Occipital lobe (tissue), 2 donors: ENCODE results near the gene USP11. TPM values are rescaled to one million over a fixed set of nuclear protein-coding genes. Genes with fewer than 3 reads are reported as not detected.

Experiments
- DNase-seq: peaks from one replicate; lab custom pipeline; 2025; lab: John Stamatoyannopoulos, UW
- total RNA-seq: library from RNA; depleted of rRNA; stranded (reverse); fragments of >200 nt; gene quantifications from one replicate; pipeline ENCODE4 v1.2.3, GENCODE V29; 2014

Gene USP11
- 131 TPM for total RNA-seq

DNA sequence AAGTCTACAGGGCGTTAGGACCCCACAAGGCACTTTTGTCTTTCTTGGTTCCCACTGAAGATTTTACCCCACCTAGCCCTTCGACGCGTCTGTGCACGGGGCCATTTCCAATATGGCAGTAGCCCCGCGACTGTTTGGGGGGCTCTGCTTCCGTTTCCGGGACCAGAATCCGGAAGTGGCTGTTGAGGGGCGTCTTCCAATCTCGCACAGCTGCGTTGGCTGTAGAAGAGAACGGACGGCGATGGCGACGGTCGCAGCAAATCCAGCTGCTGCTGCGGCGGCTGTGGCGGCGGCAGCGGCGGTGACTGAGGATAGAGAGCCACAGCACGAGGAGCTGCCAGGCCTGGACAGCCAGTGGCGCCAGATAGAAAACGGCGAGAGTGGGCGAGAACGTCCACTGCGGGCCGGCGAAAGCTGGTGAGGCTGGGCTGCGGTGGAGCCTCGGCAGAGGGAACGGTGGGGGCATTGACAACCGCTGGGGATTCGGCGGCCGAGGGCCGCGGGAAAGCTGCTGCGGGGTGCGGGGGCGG lies at the start of gene USP11:
Gene USP11 (plus strand): TSS at position 207 of the 530 bp plus-strand sequence. CDS start 35 bp downstream, at position 242.
- peak; percentile 33 for DNase-seq

DNA sequence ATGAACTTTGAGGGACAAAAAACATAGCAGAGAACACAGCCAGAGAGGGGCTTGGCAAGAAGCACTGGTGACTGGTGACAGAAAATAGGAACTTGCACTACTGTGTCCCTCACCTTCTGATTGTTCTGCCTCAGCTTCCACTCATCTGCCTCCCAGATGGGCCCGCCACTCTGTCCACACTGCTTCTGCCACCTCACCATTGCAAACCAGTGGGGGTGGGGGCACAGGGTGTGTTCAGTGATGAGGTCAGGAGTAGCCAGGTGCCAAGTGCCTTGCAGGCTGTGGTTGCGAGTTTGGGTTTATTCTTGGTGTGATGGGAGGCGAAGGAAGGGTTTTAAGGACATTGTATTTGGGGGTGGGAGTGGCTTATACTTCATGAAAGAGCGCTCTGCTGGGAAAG lies 48.3 kb upstream of the USP11 start:
- no peak for DNase-seq

GRCh38 chrX:47185241-47185640 lies 47.6 kb upstream of the USP11 start:
- no peak for DNase-seq

DNA sequence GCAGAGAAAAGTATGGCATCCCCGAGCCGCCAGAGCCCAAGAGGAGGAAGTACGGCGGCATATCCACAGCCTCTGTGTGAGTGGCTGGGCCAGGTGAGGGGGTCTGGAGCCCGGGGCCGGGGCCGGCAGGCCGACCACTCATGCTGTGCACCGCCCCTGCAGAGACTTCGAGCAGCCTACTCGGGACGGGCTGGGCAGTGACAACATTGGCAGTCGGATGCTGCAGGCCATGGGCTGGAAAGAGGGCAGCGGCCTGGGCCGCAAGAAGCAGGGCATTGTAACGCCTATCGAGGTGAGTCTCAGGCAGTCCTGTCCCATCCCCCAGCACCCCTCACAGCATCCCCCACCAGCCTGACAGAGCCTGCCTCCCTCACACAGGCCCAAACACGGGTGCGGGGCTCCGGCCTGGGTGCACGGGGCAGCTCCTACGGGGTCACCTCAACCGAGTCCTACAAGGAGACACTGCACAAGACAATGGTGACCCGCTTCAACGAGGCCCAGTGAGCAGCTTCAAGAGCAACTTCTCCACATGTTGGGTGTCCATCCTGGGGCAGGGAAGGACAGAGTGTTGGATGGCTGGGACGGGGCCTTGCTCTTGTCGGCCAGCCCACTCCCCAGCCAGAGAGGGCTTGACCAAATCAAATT lies 46.6 kb upstream of the USP11 start:
- no peak for DNase-seq

DNA sequence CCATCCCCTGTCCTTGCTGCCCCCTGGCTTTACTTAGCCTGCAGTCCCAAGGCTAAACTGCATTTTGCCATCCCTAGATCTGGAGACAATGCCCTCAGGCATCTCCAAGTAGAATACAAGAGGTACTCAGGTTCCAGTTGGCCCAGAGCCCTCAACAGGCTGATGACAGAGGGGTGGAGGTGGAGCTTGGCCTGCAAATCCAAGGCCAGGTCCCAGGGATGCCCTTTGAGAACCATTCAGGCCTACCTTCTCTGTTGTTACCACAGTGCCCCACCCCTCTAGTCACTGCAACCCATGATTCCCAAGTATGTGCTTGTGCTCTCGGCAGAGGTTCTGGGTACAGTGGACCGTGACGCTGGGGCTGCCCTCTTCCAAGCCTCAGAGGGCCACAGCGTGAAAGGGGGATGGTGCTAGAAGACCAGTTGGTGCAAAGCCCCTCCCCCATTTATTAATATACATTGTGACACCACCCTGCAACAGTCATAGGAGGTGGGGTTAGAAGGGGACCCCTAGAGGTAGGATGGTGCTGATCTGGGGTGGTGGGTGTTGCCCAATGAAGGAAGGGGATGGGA lies 45.6 kb upstream of the USP11 start:
- DNase-seq, result no peak

GRCh38 chrX:47189906-47190305 lies 42.9 kb upstream of the USP11 start:
- DNase-seq, result no peak

GRCh38 chrX:47190445-47191269 lies 42.2 kb upstream of the USP11 start:
- peak; percentile 75 for DNase-seq

- DNase-seq, result no peak
These were observed 41.5 kb upstream of the USP11 start for GRCh38 chrX:47191331-47191730.

DNA sequence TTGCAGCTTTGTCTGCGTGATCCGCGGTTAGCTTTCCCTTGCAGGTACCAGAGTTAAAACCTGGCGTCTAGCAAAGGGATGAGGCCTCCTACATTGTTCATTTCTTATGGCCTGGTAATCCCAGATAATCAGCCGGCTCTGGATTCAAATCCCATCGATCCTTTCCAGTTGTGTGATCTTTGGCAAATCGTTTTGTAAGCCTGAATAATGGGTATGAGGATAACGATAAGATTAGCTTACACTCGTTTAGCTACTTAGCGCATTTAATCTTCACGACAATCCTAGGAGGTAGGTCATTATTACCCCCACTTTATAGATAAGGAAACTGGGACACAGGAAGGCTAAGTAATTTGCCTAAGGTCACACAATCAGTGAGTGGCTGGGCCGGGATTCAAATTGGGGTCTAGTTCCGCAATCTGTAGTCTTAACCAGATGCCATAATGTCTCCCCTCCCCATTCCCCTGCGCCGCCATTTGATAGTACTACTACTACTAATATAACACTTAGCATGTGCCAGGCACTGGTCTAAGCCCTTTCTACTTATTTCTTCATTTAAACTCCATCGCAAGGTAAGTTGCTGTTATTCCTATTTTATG lies 40.9 kb upstream of the USP11 start:
- no peak for DNase-seq

GRCh38 chrX:47193475-47194193 lies 39.2 kb upstream of the USP11 start, which contains the start of gene UBA1:
Gene UBA1 (plus strand): TSS chrX:47193829. CDS start chrX:47198803, 4,974 bp downstream.
- peak; percentile 83 for DNase-seq

DNA sequence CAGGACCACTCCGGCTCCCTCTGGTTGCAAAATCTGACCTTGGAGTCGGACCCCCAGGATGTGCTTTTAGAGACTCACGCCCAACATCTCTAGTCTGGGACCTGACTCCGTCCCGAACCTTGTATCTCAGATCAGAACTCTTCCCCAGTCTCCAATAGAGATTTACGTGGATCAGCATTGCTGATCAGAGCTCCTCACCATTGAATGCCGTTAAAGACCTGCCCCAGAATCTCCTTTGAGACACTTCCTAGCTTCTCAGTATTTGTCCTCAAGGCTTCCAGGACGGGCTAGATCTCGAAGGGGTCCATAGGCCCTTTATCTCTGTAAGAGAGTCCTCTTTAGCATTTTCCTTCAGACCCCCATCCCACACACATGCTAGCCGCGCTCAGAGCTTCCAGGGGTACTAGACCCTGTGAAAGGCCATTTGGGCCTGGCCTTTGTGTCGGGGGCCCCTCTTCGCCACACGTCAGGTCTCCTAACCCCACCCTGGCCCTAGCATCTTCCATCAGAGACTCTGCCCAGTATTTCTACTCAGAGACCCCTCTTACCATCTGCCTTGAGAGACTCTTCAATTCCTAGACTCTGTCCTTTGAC lies 38.5 kb upstream of the USP11 start:
- no peak for DNase-seq

DNA sequence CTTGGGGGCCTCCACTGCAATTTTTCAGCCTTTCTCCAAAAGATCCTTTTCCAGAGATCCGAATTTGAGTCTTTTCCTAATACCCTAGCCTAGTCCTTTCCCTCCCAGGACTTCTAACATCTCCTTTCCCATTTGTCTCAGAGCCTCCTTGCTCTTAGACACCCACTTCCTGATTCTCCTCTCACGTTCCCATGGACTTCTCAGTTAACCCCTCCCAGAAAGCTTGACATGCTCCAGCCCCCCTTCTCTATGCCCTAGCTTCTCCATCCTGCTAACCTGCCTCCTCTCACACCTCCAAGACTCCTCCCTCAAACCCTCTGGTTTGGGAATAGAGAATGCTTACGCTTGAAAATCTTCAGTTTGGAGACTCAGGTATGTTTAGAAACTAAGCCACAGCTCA lies 36.7 kb upstream of the USP11 start:
- DNase-seq, result no peak

DNA sequence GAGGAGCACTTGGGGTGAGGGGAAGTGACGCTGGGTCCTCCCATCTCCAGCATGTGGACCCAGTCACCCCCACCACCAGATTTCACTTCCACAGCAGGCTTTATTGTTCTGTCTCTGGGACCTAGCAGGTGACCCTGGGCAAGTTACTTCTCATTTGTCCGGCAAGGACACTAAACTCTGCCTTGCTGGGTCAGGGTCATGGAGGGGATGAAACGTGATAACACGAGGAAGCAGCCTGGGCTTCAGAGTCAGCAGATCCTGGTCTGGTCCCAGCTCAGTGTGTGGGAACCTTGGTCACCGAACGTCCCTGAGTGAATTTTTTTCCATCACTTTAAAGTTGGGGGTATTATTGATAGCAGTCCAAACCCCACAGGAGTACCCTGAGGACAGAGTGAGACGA lies 35.3 kb upstream of the USP11 start:
- no peak for DNase-seq

- no peak for DNase-seq
These were observed 34.7 kb upstream of the USP11 start for GRCh38 chrX:47198026-47198686.

- no peak for DNase-seq
These were observed 34.1 kb upstream of the USP11 start for GRCh38 chrX:47198687-47199080.

DNA sequence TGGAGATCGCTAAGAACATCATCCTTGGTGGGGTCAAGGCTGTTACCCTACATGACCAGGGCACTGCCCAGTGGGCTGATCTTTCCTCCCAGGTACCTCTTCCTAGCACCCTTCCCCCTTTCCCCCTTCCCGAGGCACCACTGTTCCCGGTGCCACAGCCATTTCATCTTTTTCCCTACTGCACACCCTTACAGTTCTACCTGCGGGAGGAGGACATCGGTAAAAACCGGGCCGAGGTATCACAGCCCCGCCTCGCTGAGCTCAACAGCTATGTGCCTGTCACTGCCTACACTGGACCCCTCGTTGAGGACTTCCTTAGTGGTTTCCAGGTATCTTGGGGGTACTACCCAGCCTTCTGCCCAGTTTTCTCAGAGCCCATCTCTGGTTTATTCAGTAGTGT lies 33.5 kb upstream of the USP11 start:
- DNase-seq, result no peak

GRCh38 chrX:47200385-47201150 lies 32.2 kb upstream of the USP11 start:
- no peak for DNase-seq

DNA sequence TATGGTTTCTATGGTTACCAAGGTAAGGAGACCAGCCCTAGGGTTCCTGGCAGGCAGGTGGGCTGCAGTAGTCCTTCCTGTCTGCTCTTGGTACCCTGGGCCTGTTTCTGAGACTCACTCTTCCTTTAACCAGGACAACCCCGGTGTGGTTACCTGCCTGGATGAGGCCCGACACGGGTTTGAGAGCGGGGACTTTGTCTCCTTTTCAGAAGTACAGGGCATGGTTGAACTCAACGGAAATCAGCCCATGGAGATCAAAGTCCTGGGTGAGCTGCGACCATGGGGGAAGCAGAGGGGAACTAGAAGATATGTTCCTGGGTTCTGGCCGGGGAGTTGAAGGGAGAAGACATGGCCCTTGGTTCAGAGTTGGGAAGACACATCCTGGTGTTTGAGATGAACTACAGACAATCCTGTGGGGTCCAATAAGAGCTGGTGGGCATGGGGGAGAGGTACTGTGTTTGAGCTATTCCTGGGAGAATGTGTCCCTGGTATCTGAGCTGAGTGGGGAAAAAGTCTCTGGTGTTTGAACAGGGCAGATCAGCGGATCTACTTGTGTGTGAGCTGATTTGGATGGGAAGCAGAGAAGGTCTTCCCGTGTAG lies 31.4 kb upstream of the USP11 start:
- no peak for DNase-seq

- DNase-seq, result no peak
These were observed 30.5 kb upstream of the USP11 start for GRCh38 chrX:47202316-47202715.
